ENCODE data around the gene SLC9A9.

- TF ChIP-seq CTCF (IDR thresholded peaks at IDR 0.05) = no peak
- no peak for TF ChIP-seq POLR2A (IDR thresholded peaks at IDR 0.05)
Observed at GRCh38 chr3:143421556-143421955, 426.7 kb downstream of the SLC9A9 start.

All from right lobe of liver (tissue), 4 donors.